Adrenal gland (tissue), 12 donors: Measurements from ENCODE around the gene D2HGDH. TPM values are rescaled to one million over a fixed set of nuclear protein-coding genes. Genes with fewer than 3 reads are reported as not detected.
A peak's percentile ranks its signal among the peaks of the same experiment; 100 is the strongest.
"Not testable (repeated sequence)": the region's sequence is repeated elsewhere in the genome, so short reads cannot be mapped to it uniquely, and the experiment has no call there.

ENCODE experiments used
- DNase-seq, 7 donors: peaks; one replicate each; pipeline ENCODE4 v3.0.0-alpha.2; 2019 to 2020
- H3K27ac ChIP-seq, 5 donors: fragments of 200-600 bp; sonication (generic) in 4 of 5; 1 replicate in 3 of 5; 2 replicates in 2 of 5; pipeline versions ENCODE4 v1.5.1 to v1.8.0; 2016 to 2020; ENCODE audit warnings: mild to moderate bottlenecking in 1 of 5
- H3K27me3 ChIP-seq: fragments of 200-600 bp; 2 replicates; pipeline ENCODE4 v1.8.0; 2021
- H3K36me3 ChIP-seq, 2 donors: fragments of 200-600 bp; replicated peaks in 1 of 2; 1 replicate in 1 of 2; 2 replicates in 1 of 2; pipeline versions ENCODE4 v1.5.1 to v1.8.0; 2018 to 2022
- H3K4me1 ChIP-seq, 2 donors: fragments of 200-600 bp; replicated peaks in 1 of 2; 1 replicate in 1 of 2; 2 replicates in 1 of 2; pipeline versions ENCODE4 v1.5.1 to v1.8.0; 2018 to 2021
- H3K4me3 ChIP-seq, 4 donors: fragments of 200-600 bp; sonication (generic) in 3 of 4; one replicate each; pipeline ENCODE4 v1.5.1; 2016 to 2018
- H3K9me3 ChIP-seq, 3 donors: fragments of 200-600 bp; sonication (generic) in 1 of 3; replicated peaks in 1 of 3; 1 replicate in 2 of 3; 2 replicates in 1 of 3; pipeline versions ENCODE4 v1.5.1 to v1.8.0; 2016 to 2021
- POLR2A ChIP-seq, 2 donors: fragments of 450-650 bp; IDR thresholded peaks; one replicate each; pipeline ENCODE4 v1.6.1; 2017; ENCODE audit warnings: antibody characterized with exemption in 2 of 2, mild to moderate bottlenecking in 2 of 2, moderate library complexity in 1 of 2
- WGBS, 4 donors: extraction: QIAGEN DNeasy Blood & Tissue Kit in 2 of 4; methylation state at CpG; one replicate each; pipeline versions ENCODE4 v1.1.5 to v1.1.7; 2013 to 2017; 5-methylcytosine and 5-hydroxymethylcytosine counted together
- intact Hi-C, 2 donors: fragments of 100-400 bp; cut with DNase I; formaldehyde crosslinking; loops; one replicate each; pipeline versions ENCODE4 v1.14.1 to v1.15.0; 2022 to 2023
- polyA plus RNA-seq, 3 donors: library from polyadenylated mRNA; stranded (reverse); fragments of 200-250 nt in 2 of 3; fragments of 350-450 nt in 1 of 3; fragmentation: Illumina TruSeq in 1 of 3; extraction: RNeasy Lipid Tissue Mini Kit (QIAGEN cat#74804) in 1 of 3; gene quantifications; one replicate each; pipeline ENCODE4 v1.2.3, GENCODE V29; 2013 to 2014
- total RNA-seq, 9 donors: library from RNA; depleted of rRNA in 4 of 9; stranded (reverse); fragments of >200 nt in 4 of 9; fragments of 120-200 nt in 1 of 9; fragmentation: NEBNext Ultra II Directional in 1 of 9; extraction: Animal tissue kit (Norgen Biotek cat#: 25700) in 1 of 9; gene quantifications; one replicate each; pipeline versions ENCODE4 v1.1.0 to v1.2.4, GENCODE V29; 2013 to 2023
- TF ChIP-seq, protein P1 (sequence below), 6 experiments: fragments of 450-650 bp in 4 of 6; fragments of 200-600 bp in 2 of 6; sonication (generic) in 1 of 6; IDR thresholded peaks; 1 replicate in 5 of 6; 2 replicates in 1 of 6; pipeline versions ENCODE4 v1.5.1 to v1.8.0; 2016 to 2021; ENCODE audit warnings: antibody characterized with exemption in 6 of 6, mild to moderate bottlenecking in 2 of 6, moderate library complexity in 1 of 6
- donor health status: healthy with polysubstance abuse.
- donor health status: Bipolar disorder and iron deficiency.
- donor health status: DM: yes; HTN: yes; CAD: no.
- donor health status: DM: no; HTN: no; CAD: no.
- donor health status: DM: no; HTN: no; CAD: no.
- donor health status: DM: yes; HTN: yes; CAD: no.

D2HGDH gene
- total and polyA plus RNA-seq, 12 donors = 4.3 to 131 (median 38.1) TPM

DNA sequence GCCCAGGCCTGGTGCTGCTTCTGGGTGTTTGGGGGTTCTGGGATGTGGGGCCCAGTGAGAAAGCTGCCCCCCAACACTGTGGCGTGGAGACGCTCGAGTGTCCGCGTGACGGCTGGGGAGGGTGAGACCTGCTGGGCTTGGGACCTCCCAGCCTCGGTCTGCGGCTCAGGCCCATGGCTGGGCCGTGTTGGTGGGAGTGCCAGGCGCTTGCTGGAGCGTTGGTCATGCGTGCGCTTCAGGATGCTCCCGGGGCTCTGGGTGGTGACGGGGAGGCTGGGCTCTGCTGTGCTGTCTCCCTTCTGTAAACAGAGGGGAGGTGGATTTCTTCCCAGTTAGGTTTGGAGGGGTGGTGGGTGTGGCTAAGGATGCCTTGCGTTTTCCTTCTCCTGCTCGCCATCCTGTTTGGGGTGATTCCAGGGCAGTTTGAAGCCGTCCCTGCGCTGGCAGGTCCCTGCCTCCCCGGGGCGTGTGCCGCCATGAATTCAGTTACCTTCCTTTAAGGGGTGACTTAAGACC lies 42.8 kb downstream of the D2HGDH start:
- WGBS, 4 donors = 77 to 88% (median 83%) methylated on average over 17 to 22 of the region's 22 CpGs
- DNase-seq = peak in 1 of 7 donors; percentile 15
- Histone ChIP-seq H3K36me3 (no peaks in the 10 kb centered on the region), H3K27me3 (peaks cover 20% of the 10 kb centered on the region), H3K4me1 (no peaks in the 10 kb centered on the region), H3K9me3 (no peaks in the 10 kb centered on the region), H3K27ac (no peak overlapping the region), H3K4me3 (no peak overlapping the region)
- TF ChIP-seq, protein P1, sequence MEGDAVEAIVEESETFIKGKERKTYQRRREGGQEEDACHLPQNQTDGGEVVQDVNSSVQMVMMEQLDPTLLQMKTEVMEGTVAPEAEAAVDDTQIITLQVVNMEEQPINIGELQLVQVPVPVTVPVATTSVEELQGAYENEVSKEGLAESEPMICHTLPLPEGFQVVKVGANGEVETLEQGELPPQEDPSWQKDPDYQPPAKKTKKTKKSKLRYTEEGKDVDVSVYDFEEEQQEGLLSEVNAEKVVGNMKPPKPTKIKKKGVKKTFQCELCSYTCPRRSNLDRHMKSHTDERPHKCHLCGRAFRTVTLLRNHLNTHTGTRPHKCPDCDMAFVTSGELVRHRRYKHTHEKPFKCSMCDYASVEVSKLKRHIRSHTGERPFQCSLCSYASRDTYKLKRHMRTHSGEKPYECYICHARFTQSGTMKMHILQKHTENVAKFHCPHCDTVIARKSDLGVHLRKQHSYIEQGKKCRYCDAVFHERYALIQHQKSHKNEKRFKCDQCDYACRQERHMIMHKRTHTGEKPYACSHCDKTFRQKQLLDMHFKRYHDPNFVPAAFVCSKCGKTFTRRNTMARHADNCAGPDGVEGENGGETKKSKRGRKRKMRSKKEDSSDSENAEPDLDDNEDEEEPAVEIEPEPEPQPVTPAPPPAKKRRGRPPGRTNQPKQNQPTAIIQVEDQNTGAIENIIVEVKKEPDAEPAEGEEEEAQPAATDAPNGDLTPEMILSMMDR (IDR thresholded peaks at IDR 0.05) = no peak
- TF ChIP-seq POLR2A (IDR thresholded peaks at IDR 0.05) = no peak
- intact Hi-C loops = no loop called here

DNA sequence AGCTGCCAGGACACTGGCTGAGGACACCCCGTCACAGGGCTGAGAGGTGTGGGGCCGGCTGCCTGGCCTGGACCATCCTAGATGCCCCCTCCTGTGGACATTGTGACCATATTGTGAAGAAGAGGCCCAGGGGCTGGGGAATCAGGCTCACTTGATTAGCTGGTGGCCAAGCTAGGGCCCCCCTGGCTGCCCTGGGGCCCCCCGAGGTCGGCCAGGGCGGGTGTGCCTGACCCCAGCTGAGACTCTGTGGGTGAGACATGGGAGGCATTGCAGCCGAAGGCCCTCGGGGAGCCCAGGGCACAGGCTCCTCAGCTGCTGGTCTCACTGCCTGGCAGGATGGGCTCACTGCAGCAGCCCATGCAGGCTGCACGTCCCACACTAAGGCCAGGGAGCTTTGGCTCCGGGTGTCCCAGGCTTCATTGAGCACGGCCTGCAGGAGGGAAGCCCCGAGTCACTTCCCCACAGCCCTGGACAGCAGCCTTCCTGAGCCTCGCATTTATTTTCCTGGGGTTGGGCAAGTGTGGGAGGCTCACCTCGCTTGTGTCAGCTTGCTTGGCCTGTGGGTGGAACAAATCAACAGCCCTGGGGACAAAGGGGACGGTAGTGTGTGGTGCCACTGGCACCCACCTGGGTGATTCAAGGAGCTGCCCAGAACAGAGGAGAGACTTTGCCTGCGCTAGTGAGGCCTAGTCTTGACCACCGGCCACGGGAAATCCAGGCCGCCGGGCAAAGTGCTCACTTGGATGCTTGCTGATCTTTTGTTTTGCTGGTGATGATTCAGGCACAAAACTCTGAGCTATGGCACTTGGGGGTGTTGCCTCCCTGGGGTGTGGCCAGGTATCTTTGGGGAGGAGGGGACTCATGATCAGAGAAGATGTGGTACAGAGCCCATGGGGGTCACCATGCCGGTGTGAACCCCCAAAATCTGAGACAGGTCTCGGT lies 43.5 kb downstream of the D2HGDH start:
- intact Hi-C loops = no loop called here
- Histone ChIP-seq H3K4me1 (no peaks in the 10 kb centered on the region), H3K9me3 (no peaks in the 10 kb centered on the region), H3K4me3 (no peak overlapping the region), H3K36me3 (no peaks in the 10 kb centered on the region), H3K27ac (no peak overlapping the region), H3K27me3 (peaks cover 20% of the 10 kb centered on the region)
- DNase-seq = no peak
- TF ChIP-seq, protein P1 (IDR thresholded peaks at IDR 0.05) = no peak
- TF ChIP-seq POLR2A (IDR thresholded peaks at IDR 0.05) = no peak
- 82 to 95% (median 84%) methylated on average over 13 to 21 of the region's 21 CpGs for WGBS, 4 donors

DNA sequence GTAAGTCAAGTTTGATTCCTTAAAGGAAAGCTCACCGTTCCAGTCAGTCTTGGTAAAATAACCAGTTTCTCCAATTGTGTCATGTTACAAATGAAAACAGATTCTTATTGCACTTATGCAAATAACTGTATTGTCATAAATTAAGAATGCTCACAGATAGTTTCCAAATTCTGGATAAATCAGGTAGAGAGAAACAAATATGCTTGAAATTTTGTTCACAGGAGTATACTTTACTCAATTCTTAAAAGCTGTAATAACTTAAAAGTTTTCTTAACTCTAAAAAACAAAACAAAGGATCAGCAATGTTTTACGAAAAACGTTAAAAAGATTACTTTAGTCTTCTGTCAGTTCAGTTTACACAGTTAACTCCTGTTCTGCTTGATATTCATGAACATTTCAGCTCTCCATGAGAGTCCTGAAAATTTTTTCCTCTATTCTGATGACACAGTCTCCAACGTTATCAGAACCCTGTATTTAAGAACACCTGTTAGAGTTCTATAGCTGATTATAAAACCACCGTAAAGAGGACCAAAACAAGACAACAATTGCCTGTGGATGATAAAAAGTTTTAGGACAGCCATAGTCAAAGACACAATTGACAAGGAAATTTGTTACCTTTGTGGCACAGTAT lies 46.6 kb downstream of the D2HGDH start:
- DNase-seq = no peak
- no peak overlapping the region for H3K27ac ChIP-seq
- WGBS, 4 donors = 70 to 83% (median 80%) methylated on average over 5 of the region's 5 CpGs
- no peak overlapping the region for H3K4me3 ChIP-seq
- peaks cover 5% of the 10 kb centered on the region for H3K27me3 ChIP-seq
- TF ChIP-seq, protein P1 (IDR thresholded peaks at IDR 0.05) = no peak
- no peak for TF ChIP-seq POLR2A (IDR thresholded peaks at IDR 0.05)
- no peaks in the 10 kb centered on the region for H3K9me3 ChIP-seq
- no peaks in the 10 kb centered on the region for H3K4me1 ChIP-seq
- no peaks in the 10 kb centered on the region for H3K36me3 ChIP-seq
- intact Hi-C loops = no loop called here

DNA sequence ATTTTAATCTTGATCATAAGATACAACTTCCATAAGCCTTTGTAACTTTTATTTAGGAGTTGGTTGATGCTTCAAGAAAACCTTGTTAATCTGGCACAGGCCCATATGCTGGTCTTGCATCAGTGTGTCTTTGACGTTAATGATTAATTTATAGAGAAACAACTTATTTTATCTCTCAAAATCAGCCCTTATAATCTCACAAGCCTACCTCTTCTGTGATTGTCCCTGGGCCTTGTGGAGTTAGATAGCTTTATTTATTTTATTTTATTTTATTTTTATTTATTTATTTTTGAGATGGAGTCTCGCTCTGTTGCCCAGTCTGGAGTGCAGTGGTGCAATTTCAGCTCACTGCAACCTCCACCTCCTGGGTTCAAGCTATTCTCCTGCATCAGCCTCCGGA lies 47.6 kb downstream of the D2HGDH start:
- intact Hi-C loops, H3K27ac ChIP-seq, H3K4me3 ChIP-seq, H3K4me1 ChIP-seq, H3K36me3 ChIP-seq, H3K9me3 ChIP-seq, H3K27me3 ChIP-seq, DNase-seq: not testable (repeated sequence)
- 83 to 92% (median 86%) methylated on average over 3 of the region's 3 CpGs for WGBS, 4 donors
